Fibroblast of lung (primary cell): ENCODE results near the gene DPEP2. TPM values are rescaled to one million over a fixed set of nuclear protein-coding genes. Genes with fewer than 3 reads are reported as not detected.

Experiments used
- DNase-seq, 2 donors: peaks; one replicate each; pipeline versions ENCODE4 v3.0.0 to v3.0.0-alpha.2; 2010; ENCODE audit warnings: low read depth in 2 of 2
- H2AFZ ChIP-seq: 2 replicates; pipeline ENCODE4 v1.5.1; 2012; ENCODE audit warnings: low read length, control low read depth, inconsistent platforms
- H3K27ac ChIP-seq: 2 replicates; pipeline ENCODE4 v1.5.1; 2011; ENCODE audit warnings: low read length, control low read depth; ENCODE audit not compliant: insufficient read depth
- H3K27me3 ChIP-seq: 2 replicates; pipeline ENCODE4 v1.5.1; 2011; ENCODE audit warnings: mild to moderate bottlenecking, low read length; ENCODE audit not compliant: control insufficient read depth, insufficient read depth
- H3K36me3 ChIP-seq: 2 replicates; pipeline ENCODE4 v1.5.1; 2011; ENCODE audit warnings: low read length; ENCODE audit not compliant: control insufficient read depth, insufficient read depth
- H3K4me1 ChIP-seq: 2 replicates; pipeline ENCODE4 v1.5.1; 2011; ENCODE audit warnings: low read length; ENCODE audit not compliant: control insufficient read depth, insufficient read depth; ENCODE audit errors: extremely low read depth
- H3K4me2 ChIP-seq: 2 replicates; pipeline ENCODE4 v1.5.1; 2011; ENCODE audit warnings: low read length, control low read depth; ENCODE audit not compliant: insufficient read depth; ENCODE audit errors: extremely low read depth
- H3K4me3 ChIP-seq, 4 experiments: fragments of 200-600 bp in 1 of 4; sonication (generic) in 1 of 4; replicated peaks in 1 of 4; 2 replicates each; pipeline ENCODE4 v1.5.1; 2011 to 2016; ENCODE audit warnings: low read length in 4 of 4, low read depth in 3 of 4, mild to moderate bottlenecking in 3 of 4, control low read depth in 2 of 4, inconsistent platforms in 1 of 4, mixed read lengths in 1 of 4; ENCODE audit not compliant: insufficient read depth in 1 of 4; ENCODE audit errors: control extremely low read depth in 1 of 4
- H3K79me2 ChIP-seq: 2 replicates; pipeline ENCODE4 v1.5.1; 2012; ENCODE audit warnings: mild to moderate bottlenecking, low read length, inconsistent platforms; ENCODE audit not compliant: control insufficient read depth, insufficient read depth
- H3K9ac ChIP-seq: 2 replicates; pipeline ENCODE4 v1.5.1; 2011; ENCODE audit warnings: mild to moderate bottlenecking, low read length, control low read depth; ENCODE audit not compliant: insufficient read depth
- H3K9me3 ChIP-seq: 2 replicates; pipeline ENCODE4 v1.5.1; 2012; ENCODE audit warnings: low read depth, low read length; ENCODE audit not compliant: control insufficient read depth, insufficient read depth
- H4K20me1 ChIP-seq: 2 replicates; pipeline ENCODE4 v1.5.1; 2011; ENCODE audit warnings: low read length; ENCODE audit not compliant: control insufficient read depth, insufficient read depth; ENCODE audit errors: extremely low read depth
- CTCF ChIP-seq, 2 donors: IDR thresholded peaks in 1 of 2; conservative IDR thresholded peaks in 1 of 2; 1 replicate in 1 of 2; 2 replicates in 1 of 2; pipeline ENCODE4 v1.5.1; 2011 to 2012; ENCODE audit warnings: low read length in 2 of 2, control low read depth in 1 of 2, inconsistent platforms in 1 of 2, low read depth in 1 of 2, mild to moderate bottlenecking in 1 of 2
- EZH2 ChIP-seq: IDR thresholded peaks from 2 replicates; pipeline ENCODE4 v1.5.1; 2012; ENCODE audit warnings: low read length, control low read depth, mild to moderate bottlenecking; ENCODE audit errors: missing control alignments
- polyA plus RNA-seq, 2 donors: library from polyadenylated mRNA; depleted of rRNA in 1 of 2; stranded (reverse) in 1 of 2; unstranded in 1 of 2; fragments of >200 nt; gene quantifications; 2 replicates each; pipeline ENCODE4 v1.2.1, GENCODE V29; 2011 to 2012; ENCODE audit warnings: missing spikeins in 1 of 2
- total RNA-seq: library from RNA; depleted of rRNA; stranded (reverse); fragments of >200 nt; gene quantifications from 2 replicates; pipeline ENCODE4 v1.2.1, GENCODE V29; 2014

Gene DPEP2
- total and polyA plus RNA-seq, 2 donors (not counting 1 experiment from before 2014, with no cell fraction given) = not detected

DNA sequence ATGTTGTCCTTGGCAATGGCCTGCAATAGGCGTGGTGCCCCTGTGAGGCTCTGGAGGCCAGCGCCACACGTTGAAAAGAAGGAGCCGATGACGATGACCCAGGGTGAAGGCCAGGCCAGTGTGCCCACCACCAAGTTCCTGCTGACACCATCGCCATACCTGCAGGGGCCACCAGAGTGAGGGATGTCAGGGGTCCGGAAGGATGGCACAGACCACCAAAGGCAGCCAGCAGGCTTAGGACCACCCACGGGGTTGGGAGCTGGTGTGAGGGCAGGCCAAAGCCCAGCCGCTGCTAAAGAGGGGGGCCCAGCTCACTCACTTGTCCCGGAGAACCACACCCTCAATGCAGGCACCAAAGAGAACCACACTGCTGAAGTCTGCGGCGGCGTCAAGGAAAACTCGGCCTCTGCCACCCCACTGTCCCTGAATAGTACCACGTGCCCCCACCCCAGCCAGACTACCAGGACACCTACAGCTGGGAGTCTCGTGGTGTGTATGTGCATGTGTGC lies 48.9 kb downstream of the DPEP2 start:
- Histone ChIP-seq H3K27me3 (no peaks in the 10 kb centered on the region), H2AFZ (no peak overlapping the region), H3K4me3 (no peak overlapping the region), H3K27ac (no peak overlapping the region), H3K4me2 (no peak overlapping the region), H3K79me2 (peaks cover 2% of the 10 kb centered on the region), H3K36me3 (peaks cover 65% of the 10 kb centered on the region), H3K9me3 (no peaks in the 10 kb centered on the region), H4K20me1 (no peaks in the 10 kb centered on the region), H3K9ac (no peak overlapping the region), H3K4me1 (peaks cover 7% of the 10 kb centered on the region)
- TF ChIP-seq CTCF (conservative IDR thresholded peaks at IDR 0.05 in 1 of 2, IDR thresholded peaks at IDR 0.05 in 1 of 2; ENCODE audit: low read depth in 1 of 2, low read length in 2 of 2) (no peak), EZH2 (no peak)
- no peak for DNase-seq

DNA sequence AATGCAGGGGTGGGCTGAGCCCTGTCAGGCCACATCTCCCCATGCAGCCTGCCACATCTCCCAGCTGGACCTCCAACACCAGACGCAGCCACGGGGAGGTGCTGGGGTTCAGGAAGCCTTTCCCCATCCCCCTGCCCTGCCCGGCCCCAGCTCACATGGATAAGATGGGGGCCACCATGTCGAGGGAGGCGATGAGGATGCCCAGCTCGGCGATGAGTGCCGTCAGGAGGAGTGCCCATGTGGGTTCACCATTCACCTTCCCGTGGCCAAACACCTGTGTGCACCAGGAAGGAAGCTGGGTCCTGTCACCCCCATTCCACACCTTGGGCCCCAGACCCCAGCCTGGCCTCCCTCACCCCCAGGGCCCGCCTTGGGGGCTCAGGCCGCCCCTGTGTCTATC lies 49.6 kb downstream of the DPEP2 start:
- Histone ChIP-seq H2AFZ (no peak overlapping the region), H3K4me2 (no peak overlapping the region), H3K79me2 (peaks cover 2% of the 10 kb centered on the region), H3K9me3 (no peaks in the 10 kb centered on the region), H3K27ac (no peak overlapping the region), H3K4me3 (no peak overlapping the region), H3K4me1 (peaks cover 7% of the 10 kb centered on the region), H3K9ac (no peak overlapping the region), H3K36me3 (peaks cover 67% of the 10 kb centered on the region), H4K20me1 (no peaks in the 10 kb centered on the region), H3K27me3 (no peaks in the 10 kb centered on the region)
- no peak for TF ChIP-seq CTCF (conservative IDR thresholded peaks at IDR 0.05 in 1 of 2, IDR thresholded peaks at IDR 0.05 in 1 of 2; ENCODE audit: low read depth in 1 of 2, low read length in 2 of 2)
- TF ChIP-seq EZH2 = no peak
- DNase-seq = no peak

DNA sequence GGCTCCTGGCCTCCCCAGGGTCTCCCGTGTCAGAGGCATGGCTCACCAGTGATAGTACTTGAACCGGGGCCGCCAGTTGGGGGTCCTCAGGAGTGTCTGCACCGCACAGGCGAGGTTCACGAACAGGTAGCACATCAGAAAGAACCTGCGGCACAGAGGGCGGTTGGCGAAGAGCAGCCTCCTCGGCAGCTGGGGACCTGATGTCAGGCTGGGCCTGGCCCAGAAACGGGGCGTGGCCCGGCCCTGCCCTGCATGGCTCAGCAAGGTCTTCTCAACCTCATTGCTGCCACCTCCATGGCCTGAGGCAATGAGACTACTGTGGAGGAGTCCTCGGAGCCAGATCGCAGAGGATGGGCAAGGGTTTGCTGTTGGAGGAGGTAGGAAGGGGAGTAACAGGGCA lies 51.3 kb downstream of the DPEP2 start:
- Histone ChIP-seq H3K79me2 (no peaks in the 10 kb centered on the region), H3K4me1 (peaks cover 16% of the 10 kb centered on the region), H2AFZ (no peak overlapping the region), H3K9ac (no peak overlapping the region), H3K27ac (no peak overlapping the region), H3K4me3 (no peak overlapping the region), H3K9me3 (no peaks in the 10 kb centered on the region), H4K20me1 (no peaks in the 10 kb centered on the region), H3K4me2 (no peak overlapping the region), H3K36me3 (peaks cover 72% of the 10 kb centered on the region), H3K27me3 (no peaks in the 10 kb centered on the region)
- DNase-seq = no peak
- TF ChIP-seq CTCF (conservative IDR thresholded peaks at IDR 0.05 in 1 of 2, IDR thresholded peaks at IDR 0.05 in 1 of 2; ENCODE audit: low read depth in 1 of 2, low read length in 2 of 2) (no peak), EZH2 (no peak)
